ENCODE data around the gene HCN3.

HCN3 gene

DNA sequence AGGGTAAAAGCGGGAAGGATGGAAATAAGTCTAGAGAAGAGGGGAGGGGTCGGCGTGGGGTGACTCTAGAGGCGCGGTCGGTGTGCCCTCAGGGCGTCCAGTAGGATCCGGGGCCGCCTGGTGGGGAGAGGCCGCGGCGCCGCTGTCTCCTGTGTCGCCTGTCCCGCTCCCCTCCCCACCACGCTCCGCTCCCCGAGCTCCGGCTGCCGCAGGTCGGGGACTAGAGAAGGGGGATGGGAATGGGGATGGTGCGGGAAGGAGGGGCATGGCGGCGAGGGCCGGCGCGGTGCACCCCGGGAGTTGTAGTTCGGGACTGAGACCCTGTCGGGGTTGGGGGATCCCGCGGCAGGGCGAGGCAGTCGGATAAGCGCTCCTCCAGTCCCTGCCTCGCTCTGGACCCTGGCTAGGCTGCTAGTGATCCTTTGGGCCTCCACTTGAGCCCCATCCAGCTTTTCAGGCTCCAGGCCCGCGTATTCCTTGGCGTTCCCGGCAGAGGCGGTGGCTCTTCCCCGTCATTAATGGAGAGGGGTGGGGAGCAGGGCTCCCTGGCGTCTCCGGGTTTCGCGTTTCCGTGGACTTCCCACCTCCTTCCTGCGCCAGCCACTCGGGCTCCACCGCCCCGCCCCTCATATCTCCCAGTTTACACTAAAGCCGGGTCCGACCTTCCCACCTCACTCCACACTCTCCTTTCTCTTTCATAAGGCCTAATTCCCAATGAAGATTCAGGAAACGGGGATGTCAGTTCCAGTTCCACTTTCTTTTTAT, 21.8 kb upstream of the HCN3 start, which contains the start of gene ENTREP3:
TSS of gene ENTREP3 (minus strand) at position 241 of the 765 bp plus-strand sequence. CDS start 606 bp downstream, outside the sequence.
- H3K4me3 ChIP-seq (ENCODE audit: low read depth, low read length) = peak within 1 kb of the TSS; percentile 59
- no peak for DNase-seq (ENCODE audit: low read depth)
- TF ChIP-seq, protein P1, sequence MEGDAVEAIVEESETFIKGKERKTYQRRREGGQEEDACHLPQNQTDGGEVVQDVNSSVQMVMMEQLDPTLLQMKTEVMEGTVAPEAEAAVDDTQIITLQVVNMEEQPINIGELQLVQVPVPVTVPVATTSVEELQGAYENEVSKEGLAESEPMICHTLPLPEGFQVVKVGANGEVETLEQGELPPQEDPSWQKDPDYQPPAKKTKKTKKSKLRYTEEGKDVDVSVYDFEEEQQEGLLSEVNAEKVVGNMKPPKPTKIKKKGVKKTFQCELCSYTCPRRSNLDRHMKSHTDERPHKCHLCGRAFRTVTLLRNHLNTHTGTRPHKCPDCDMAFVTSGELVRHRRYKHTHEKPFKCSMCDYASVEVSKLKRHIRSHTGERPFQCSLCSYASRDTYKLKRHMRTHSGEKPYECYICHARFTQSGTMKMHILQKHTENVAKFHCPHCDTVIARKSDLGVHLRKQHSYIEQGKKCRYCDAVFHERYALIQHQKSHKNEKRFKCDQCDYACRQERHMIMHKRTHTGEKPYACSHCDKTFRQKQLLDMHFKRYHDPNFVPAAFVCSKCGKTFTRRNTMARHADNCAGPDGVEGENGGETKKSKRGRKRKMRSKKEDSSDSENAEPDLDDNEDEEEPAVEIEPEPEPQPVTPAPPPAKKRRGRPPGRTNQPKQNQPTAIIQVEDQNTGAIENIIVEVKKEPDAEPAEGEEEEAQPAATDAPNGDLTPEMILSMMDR (IDR thresholded peaks at IDR 0.05; ENCODE audit: low read depth, low read length, missing control alignments) = no peak

DNA sequence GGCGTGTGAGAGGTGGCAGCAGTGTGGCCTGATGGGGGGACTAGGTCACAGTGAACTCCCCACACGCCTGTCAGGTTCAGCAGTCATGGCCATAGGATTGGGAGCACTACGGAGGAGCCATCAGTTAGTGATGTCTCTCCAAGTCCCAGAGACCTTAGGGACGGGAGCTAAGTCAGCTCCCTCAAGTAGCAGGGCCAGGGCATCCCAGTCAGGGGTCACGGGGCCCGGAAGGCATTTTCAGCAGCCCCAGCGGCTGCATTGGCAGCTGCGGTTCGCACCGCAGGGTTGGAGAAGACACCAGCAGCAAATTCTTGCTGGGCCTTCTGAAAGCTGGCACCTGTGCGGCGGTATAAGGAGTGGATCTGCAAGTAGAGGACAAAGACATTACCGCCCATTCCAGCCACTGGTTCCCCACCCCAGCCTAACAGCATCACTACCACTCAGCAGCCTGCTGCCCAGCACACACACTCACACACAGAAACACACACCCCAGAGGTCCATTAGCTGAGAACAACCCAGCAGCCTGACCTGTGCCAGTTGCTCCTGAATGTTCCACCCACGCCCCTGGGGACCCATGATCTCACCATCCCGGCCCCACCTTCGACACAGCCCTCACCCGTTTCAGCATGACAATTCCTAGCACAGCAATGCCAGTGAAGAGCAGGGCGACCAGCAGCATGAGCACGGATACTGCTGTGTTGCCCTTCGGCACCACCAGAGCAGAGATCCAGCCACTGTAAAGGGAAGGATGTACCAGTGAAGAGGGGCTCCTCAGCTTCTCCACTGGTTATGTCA, 21.0 kb upstream of the HCN3 start:
- no peak for DNase-seq (ENCODE audit: low read depth)
- TF ChIP-seq, protein P1 (IDR thresholded peaks at IDR 0.05; ENCODE audit: low read depth, low read length, missing control alignments) = no peak
- H3K4me3 ChIP-seq (ENCODE audit: low read depth, low read length) = no peak overlapping the region

DNA sequence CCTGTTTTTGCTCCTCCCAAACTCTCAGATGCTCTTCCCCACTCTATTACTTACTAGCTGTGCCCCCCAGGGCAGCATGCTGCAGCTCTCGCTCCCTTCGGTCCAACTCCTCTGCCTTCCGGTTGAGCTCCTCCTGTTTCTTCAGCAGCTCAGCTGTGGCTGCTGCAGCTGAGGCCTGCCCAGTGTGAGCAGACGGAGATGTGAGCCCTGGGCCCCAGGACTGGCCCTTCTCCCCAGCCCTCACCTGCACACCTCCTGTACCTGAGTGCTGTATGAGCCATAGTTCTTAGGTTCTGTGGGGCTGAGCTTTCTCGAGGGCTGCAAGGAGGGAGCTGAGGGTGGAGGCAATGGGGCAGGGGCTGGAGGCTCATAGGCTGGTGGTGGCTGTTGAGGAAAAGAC, 17.0 kb upstream of the HCN3 start:
- no peak overlapping the region for H3K4me3 ChIP-seq (ENCODE audit: low read depth, low read length)
- TF ChIP-seq, protein P1 (IDR thresholded peaks at IDR 0.05; ENCODE audit: low read depth, low read length, missing control alignments) = no peak
- no peak for DNase-seq (ENCODE audit: low read depth)

DNA sequence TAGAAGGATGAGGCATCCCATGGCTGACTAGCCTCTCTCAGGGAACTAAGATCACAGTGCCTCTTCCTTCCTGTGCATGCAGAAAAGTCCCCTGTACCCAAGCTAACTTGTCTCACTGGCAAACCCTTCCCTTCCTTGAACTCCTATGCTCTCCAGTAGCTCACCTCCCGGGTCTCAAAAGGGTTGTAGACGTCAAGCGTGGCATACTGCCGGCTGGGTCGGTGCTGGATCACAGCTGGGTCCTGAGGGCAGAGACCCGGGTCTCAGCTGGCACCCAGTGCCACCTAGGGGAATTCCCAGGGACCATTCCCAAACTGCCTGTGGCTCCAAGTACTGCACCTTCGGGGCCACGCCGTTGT, 15.8 kb upstream of the HCN3 start:
- peak overlapping the region; percentile 89 for H3K4me3 ChIP-seq (ENCODE audit: low read depth, low read length)
- DNase-seq (ENCODE audit: low read depth) = no peak
- TF ChIP-seq, protein P1 (IDR thresholded peaks at IDR 0.05; ENCODE audit: low read depth, low read length, missing control alignments) = no peak

DNA sequence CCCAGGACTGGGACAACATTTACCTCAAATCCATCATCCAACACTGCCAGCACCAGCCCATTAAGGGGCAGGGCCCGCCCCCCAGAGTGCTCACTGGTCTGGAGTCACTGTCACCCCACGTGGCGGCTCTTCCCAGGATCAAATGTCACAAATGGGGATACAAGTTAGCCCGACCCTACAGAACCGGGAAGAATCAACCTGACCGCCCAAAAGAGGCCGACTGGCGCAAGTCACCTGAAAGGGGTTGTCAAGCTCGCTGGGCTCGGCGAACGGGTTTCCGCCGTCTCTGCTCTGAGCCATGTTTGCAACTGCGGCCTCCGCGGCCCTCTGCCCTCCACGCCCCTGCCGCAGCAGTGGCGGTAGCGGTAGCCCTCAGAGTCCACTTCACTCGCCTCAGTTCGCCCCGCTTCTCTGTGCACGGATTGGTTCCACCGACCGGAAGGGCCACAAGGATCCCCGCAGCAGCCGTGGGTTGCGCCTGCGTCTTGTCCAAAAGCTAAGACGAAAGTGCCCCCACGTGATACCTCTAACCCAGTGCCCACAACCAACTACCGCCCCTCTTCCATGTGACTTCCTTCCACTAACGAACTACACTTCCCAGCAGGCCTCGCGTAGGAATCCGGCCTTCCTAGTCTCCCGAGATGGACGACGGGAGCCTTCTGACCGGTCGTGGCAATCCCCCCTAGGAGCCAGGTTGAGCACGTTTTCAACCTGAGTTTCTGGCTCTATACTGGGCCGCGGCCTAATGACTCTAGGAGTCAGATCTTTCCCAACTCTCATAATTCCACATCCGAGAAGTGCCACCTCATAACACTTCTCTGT, 15.2 kb upstream of the HCN3 start, which contains the start of gene SCAMP3:
TSS of gene SCAMP3 (minus strand) at position 509 of the 822 bp plus-strand sequence. CDS start at position 300, 209 bp downstream.
- TF ChIP-seq, protein P1 (IDR thresholded peaks at IDR 0.05; ENCODE audit: low read depth, low read length, missing control alignments) = no peak
- DNase-seq (ENCODE audit: low read depth) = peak; percentile 95
- peak within 1 kb of the TSS; percentile 89 for H3K4me3 ChIP-seq (ENCODE audit: low read depth, low read length)

DNA sequence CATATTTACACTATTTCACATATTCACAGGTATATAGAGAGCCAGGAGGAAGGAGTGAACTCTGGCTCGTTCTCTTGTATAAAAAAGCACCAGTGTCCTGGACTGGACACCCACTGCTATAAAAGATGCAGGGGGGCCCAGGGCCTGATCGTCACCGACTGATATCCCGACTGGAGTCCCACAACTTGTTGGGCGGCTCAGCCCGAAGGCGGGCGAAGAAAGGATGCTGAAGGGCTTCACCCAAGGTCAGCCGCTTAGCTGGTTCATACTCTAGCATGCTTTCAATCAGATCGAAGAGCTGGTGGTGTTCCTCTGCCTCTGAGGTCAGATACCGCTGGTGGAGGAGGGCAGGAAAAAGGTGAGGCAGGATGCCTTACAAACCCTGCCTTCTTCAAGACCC, 14.2 kb upstream of the HCN3 start:
- no peak for DNase-seq (ENCODE audit: low read depth)
- no peak overlapping the region for H3K4me3 ChIP-seq (ENCODE audit: low read depth, low read length)
- TF ChIP-seq, protein P1 (IDR thresholded peaks at IDR 0.05; ENCODE audit: low read depth, low read length, missing control alignments) = no peak
